H9 (cell line): ENCODE measurements around the gene KRTAP5-6. TPM values are rescaled to one million over a fixed set of nuclear protein-coding genes. Genes with fewer than 3 reads are reported as not detected.

Source experiments
- DNase-seq: peaks from one replicate; pipeline ENCODE4 v3.0.0-alpha.2; 2017
- H2AFZ ChIP-seq: one replicate; pipeline ENCODE4 v1.6.1; 2013; ENCODE audit warnings: mild to moderate bottlenecking, low read length, control low read depth, moderate library complexity
- H2AK5ac ChIP-seq: 2 replicates; pipeline ENCODE4 v1.6.1; 2013; ENCODE audit warnings: low read length, control low read depth, mixed read lengths; ENCODE audit not compliant: insufficient read length
- H2BK120ac ChIP-seq: one replicate; pipeline ENCODE4 v1.6.1; 2013; ENCODE audit warnings: low read depth, mild to moderate bottlenecking, low read length, control low read depth, inconsistent platforms; ENCODE audit not compliant: poor library complexity, severe bottlenecking
- H2BK12ac ChIP-seq: 2 replicates; pipeline ENCODE4 v1.6.1; 2013; ENCODE audit warnings: low read length, control low read depth, mixed read lengths, low read depth; ENCODE audit not compliant: insufficient read length
- H2BK15ac ChIP-seq: 2 replicates; pipeline ENCODE4 v1.6.1; 2013; ENCODE audit warnings: low read depth, low read length, control low read depth
- H2BK20ac ChIP-seq: one replicate; pipeline ENCODE4 v1.6.1; 2013; ENCODE audit warnings: low read depth, mild to moderate bottlenecking, low read length, control low read depth, inconsistent platforms; ENCODE audit not compliant: poor library complexity, severe bottlenecking
- H2BK5ac ChIP-seq: 2 replicates; pipeline ENCODE4 v1.6.1; 2013; ENCODE audit warnings: low read length, control low read depth, mixed read lengths; ENCODE audit not compliant: insufficient read length
- H3K14ac ChIP-seq: 2 replicates; pipeline ENCODE4 v1.6.1; 2013; ENCODE audit warnings: low read length, control low read depth; ENCODE audit not compliant: insufficient read depth
- H3K18ac ChIP-seq: 2 replicates; pipeline ENCODE4 v1.6.1; 2013; ENCODE audit warnings: low read depth, mild to moderate bottlenecking, mixed read lengths, low read length, control low read depth; ENCODE audit not compliant: insufficient read length
- H3K23ac ChIP-seq: 2 replicates; pipeline ENCODE4 v1.6.1; 2013; ENCODE audit warnings: low read length, control low read depth, mixed read lengths, low read depth; ENCODE audit not compliant: insufficient read length
- H3K23me2 ChIP-seq: 2 replicates; pipeline ENCODE4 v1.6.1; 2013; ENCODE audit warnings: low read depth, mild to moderate bottlenecking, mixed read lengths, low read length, control low read depth; ENCODE audit not compliant: insufficient read length, poor library complexity, severe bottlenecking
- H3K27ac ChIP-seq: 2 replicates; pipeline ENCODE4 v1.5.1; 2013; ENCODE audit warnings: low read length, control low read depth, mixed read lengths, low read depth; ENCODE audit not compliant: insufficient read length
- H3K27me3 ChIP-seq: 2 replicates; pipeline ENCODE4 v1.6.1; 2013; ENCODE audit warnings: low read length, control low read depth, inconsistent platforms; ENCODE audit not compliant: insufficient read depth
- H3K4ac ChIP-seq: 2 replicates; pipeline ENCODE4 v1.6.1; 2013; ENCODE audit warnings: low read depth, mild to moderate bottlenecking, control low read depth, inconsistent platforms, low read length, moderate library complexity
- H3K4me1 ChIP-seq: 2 replicates; pipeline ENCODE4 v1.6.1; 2013; ENCODE audit warnings: low read length, control low read depth, inconsistent platforms; ENCODE audit not compliant: insufficient read depth
- H3K4me2 ChIP-seq: 2 replicates; pipeline ENCODE4 v1.6.1; 2013; ENCODE audit warnings: low read length, control low read depth, mixed read lengths; ENCODE audit not compliant: insufficient read length, insufficient read depth
- H3K56ac ChIP-seq: 2 replicates; pipeline ENCODE4 v1.6.1; 2013; ENCODE audit warnings: low read depth, mild to moderate bottlenecking, mixed read lengths, low read length, control low read depth; ENCODE audit not compliant: insufficient read length
- H3K79me1 ChIP-seq: 2 replicates; pipeline ENCODE4 v1.6.1; 2013; ENCODE audit warnings: low read depth, mild to moderate bottlenecking, moderate library complexity, low read length, control low read depth, inconsistent platforms; ENCODE audit not compliant: insufficient read depth, poor library complexity, severe bottlenecking
- H3K79me2 ChIP-seq: 2 replicates; pipeline ENCODE4 v1.6.1; 2013; ENCODE audit warnings: low read length, control low read depth, inconsistent platforms; ENCODE audit not compliant: insufficient read depth
- H3K9ac ChIP-seq: 2 replicates; pipeline ENCODE4 v1.6.1; 2013; ENCODE audit warnings: low read length, control low read depth, mixed read lengths; ENCODE audit not compliant: insufficient read length; ENCODE audit errors: extremely low read depth
- H3K9me3 ChIP-seq: one replicate; pipeline ENCODE4 v1.6.1; 2013; ENCODE audit warnings: low read depth, low read length, inconsistent platforms; ENCODE audit not compliant: control insufficient read depth
- H3T11ph ChIP-seq: one replicate; pipeline ENCODE4 v1.6.1; 2013; ENCODE audit warnings: mild to moderate bottlenecking, low read length, control low read depth, inconsistent platforms
- H4K20me1 ChIP-seq: one replicate; pipeline ENCODE4 v1.6.1; 2013; ENCODE audit not compliant: control insufficient read depth, insufficient read length, insufficient read depth
- H4K5ac ChIP-seq: 2 replicates; pipeline ENCODE4 v1.6.1; 2013; ENCODE audit warnings: low read depth, mild to moderate bottlenecking, mixed read lengths, low read length, control low read depth; ENCODE audit not compliant: insufficient read length
- H4K8ac ChIP-seq: replicated peaks from 2 replicates; pipeline ENCODE4 v1.6.1; 2013; ENCODE audit warnings: low read length, control low read depth, mixed read lengths, low read depth; ENCODE audit not compliant: insufficient read length
- H4K91ac ChIP-seq: 2 replicates; pipeline ENCODE4 v1.6.1; 2013; ENCODE audit warnings: low read depth, mild to moderate bottlenecking, moderate library complexity, mixed read lengths, low read length, control low read depth; ENCODE audit not compliant: insufficient read length
- H3K27ac Mint-ChIP-seq, 3 experiments: 2 replicates in 2 of 3; 3 replicates in 1 of 3; pipeline ENCODE4 v1.8.0; 2020 to 2021; ENCODE audit warnings: mixed read lengths in 3 of 3, mild to moderate bottlenecking in 1 of 3, moderate library complexity in 1 of 3
- H3K27me3 Mint-ChIP-seq: 2 replicates; pipeline ENCODE4 v1.8.0; 2021; ENCODE audit warnings: low read depth, mild to moderate bottlenecking, moderate library complexity, mixed read lengths
- H3K36me3 Mint-ChIP-seq, 3 experiments: 2 replicates in 2 of 3; 3 replicates in 1 of 3; pipeline ENCODE4 v1.8.0; 2020 to 2021; ENCODE audit warnings: low read depth in 3 of 3, mixed read lengths in 3 of 3; ENCODE audit not compliant: insufficient read depth in 1 of 3
- H3K4me1 Mint-ChIP-seq, 2 experiments: 2 replicates each; pipeline ENCODE4 v1.8.0; 2020; ENCODE audit warnings: mixed read lengths in 2 of 2
- H3K4me3 Mint-ChIP-seq, 2 experiments: 2 replicates in 1 of 2; 3 replicates in 1 of 2; pipeline ENCODE4 v1.8.0; 2020 to 2021; ENCODE audit warnings: mild to moderate bottlenecking in 2 of 2, mixed read lengths in 2 of 2, moderate library complexity in 1 of 2
- H3K9me3 Mint-ChIP-seq, 2 experiments: 2 replicates in 1 of 2; 3 replicates in 1 of 2; pipeline ENCODE4 v1.8.0; 2020; ENCODE audit warnings: mild to moderate bottlenecking in 2 of 2, mixed read lengths in 2 of 2, moderate library complexity in 1 of 2
- WGBS: extraction: QIAGEN DNeasy Blood & Tissue Kit; methylation state at CpG from one replicate; pipeline ENCODE4 v1.1.7; 2013; ENCODE audit warnings: missing lambda C conversion rate, low lambda C conversion rate, mixed read lengths; ENCODE audit not compliant: insufficient read length; ENCODE audit errors: extremely low coverage; 5-methylcytosine and 5-hydroxymethylcytosine counted together
- long read RNA-seq: library from polyadenylated mRNA; unstranded; transcript quantifications from one replicate; pipeline ENCODE4 v2.0.0, GENCODE V29; 2020
- total RNA-seq: library from RNA; stranded (reverse); gene quantifications from 2 replicates; pipeline ENCODE4 v1.2.1, GENCODE V29; 2021
- TF ChIP-seq, protein P1 (sequence below): fragments of 200-600 bp; sonication (generic); conservative IDR thresholded peaks from 3 replicates; pipeline ENCODE4 v1.8.0; 2021; ENCODE audit warnings: antibody characterized with exemption, mild to moderate bottlenecking

KRTAP5-6 gene, protein sequence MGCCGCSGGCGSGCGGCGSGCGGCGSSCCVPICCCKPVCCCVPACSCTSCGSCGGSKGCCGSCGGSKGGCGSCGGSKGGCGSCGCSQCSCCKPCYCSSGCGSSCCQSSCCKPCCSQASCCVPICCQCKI
- total RNA-seq, result not detected in 2 replicates
- long read RNA-seq, result 0 reads

DNA sequence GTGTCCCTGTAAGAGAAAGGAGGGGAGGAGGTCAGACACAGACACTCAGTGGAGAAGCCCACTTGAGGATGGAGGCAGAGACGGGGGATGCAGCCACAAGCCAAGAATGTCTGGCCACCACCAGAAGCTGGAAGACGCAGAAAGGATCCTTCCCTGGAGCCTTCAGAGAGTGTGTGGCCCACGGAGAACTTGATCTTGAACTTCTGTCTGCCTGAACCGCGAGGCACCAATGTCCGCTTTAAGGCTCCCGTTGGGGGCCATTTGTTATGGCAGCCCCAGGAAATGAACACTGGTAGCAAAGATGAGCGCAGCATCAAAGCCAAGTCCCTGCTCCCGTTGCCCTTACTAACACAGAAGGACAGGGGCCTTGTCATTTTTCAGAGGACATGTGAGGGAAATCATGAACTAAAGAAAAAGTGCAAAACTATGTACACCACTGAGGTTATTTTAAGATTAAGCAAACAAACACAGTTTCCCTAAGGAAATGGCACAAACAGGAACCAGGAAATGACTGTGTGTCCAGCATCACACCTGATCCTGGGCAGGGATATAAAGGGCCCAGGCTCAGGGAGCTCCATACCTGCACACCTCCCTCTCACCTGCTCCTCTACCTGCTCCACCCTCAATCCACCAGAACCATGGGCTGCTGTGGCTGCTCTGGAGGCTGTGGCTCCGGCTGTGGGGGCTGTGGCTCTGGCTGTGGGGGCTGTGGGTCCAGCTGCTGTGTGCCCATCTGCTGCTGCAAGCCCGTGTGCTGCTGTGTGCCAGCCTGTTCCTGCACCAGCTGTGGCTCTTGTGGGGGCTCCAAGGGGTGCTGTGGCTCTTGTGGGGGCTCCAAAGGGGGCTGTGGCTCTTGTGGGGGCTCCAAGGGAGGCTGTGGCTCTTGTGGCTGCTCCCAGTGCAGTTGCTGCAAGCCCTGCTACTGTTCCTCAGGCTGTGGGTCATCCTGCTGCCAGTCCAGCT is at the start of gene KRTAP5-6:
Gene KRTAP5-6, plus strand, starts transcription at position 588 of the 963 bp plus-strand sequence. Its CDS starts 51 bp downstream, at position 639.
- H2BK12ac ChIP-seq, result no peak within 1 kb of the TSS
- H3K4ac ChIP-seq, result no peak within 1 kb of the TSS
- no peaks in the 10 kb centered on the region for H3K79me2 ChIP-seq
- H3K27me3 ChIP-seq, result no peaks in the 10 kb centered on the region; the same call in 1 of the 2 replicates
- H4K8ac ChIP-seq, result no peak within 1 kb of the TSS
- H3K23me2 ChIP-seq, result no peaks in the 10 kb centered on the region
- no peak within 1 kb of the TSS for H2BK20ac ChIP-seq
- no peak for DNase-seq
- H3K56ac ChIP-seq, result no peak within 1 kb of the TSS
- H3T11ph ChIP-seq, result no peak within 1 kb of the TSS
- WGBS, result no CpG with 5 or more reads among the region's 11 CpGs
- no peak within 1 kb of the TSS for H3K4me2 ChIP-seq
- no peaks in the 10 kb centered on the region for H3K4me1 ChIP-seq
- no peak within 1 kb of the TSS for H3K18ac ChIP-seq
- no peaks in the 10 kb centered on the region for H4K20me1 ChIP-seq
- peaks cover 61% of the 10 kb centered on the region for H3K27me3 Mint-ChIP-seq
- no peak within 1 kb of the TSS for H2AFZ ChIP-seq
- no peaks in the 10 kb centered on the region for H3K79me1 ChIP-seq
- peaks cover 18 to 21% of the 10 kb centered on the region in 2 experiments for H3K4me1 Mint-ChIP-seq
- H3K4me3 Mint-ChIP-seq, result no peak within 1 kb of the TSS
- no peak within 1 kb of the TSS for H3K27ac ChIP-seq
- no peaks in the 10 kb centered on the region for H3K9me3 ChIP-seq
- no peak within 1 kb of the TSS for H2AK5ac ChIP-seq
- no peak within 1 kb of the TSS for H4K5ac ChIP-seq
- H2BK5ac ChIP-seq, result no peak within 1 kb of the TSS
- TF ChIP-seq, protein P1, sequence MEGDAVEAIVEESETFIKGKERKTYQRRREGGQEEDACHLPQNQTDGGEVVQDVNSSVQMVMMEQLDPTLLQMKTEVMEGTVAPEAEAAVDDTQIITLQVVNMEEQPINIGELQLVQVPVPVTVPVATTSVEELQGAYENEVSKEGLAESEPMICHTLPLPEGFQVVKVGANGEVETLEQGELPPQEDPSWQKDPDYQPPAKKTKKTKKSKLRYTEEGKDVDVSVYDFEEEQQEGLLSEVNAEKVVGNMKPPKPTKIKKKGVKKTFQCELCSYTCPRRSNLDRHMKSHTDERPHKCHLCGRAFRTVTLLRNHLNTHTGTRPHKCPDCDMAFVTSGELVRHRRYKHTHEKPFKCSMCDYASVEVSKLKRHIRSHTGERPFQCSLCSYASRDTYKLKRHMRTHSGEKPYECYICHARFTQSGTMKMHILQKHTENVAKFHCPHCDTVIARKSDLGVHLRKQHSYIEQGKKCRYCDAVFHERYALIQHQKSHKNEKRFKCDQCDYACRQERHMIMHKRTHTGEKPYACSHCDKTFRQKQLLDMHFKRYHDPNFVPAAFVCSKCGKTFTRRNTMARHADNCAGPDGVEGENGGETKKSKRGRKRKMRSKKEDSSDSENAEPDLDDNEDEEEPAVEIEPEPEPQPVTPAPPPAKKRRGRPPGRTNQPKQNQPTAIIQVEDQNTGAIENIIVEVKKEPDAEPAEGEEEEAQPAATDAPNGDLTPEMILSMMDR, result no peak
- H3K36me3 Mint-ChIP-seq, result no peaks in the 10 kb centered on the region
- no peak within 1 kb of the TSS for H2BK15ac ChIP-seq
- H3K9ac ChIP-seq, result no peak within 1 kb of the TSS
- no peak within 1 kb of the TSS; the same call in 1 of the 2 replicates for H3K14ac ChIP-seq
- no peak within 1 kb of the TSS; a peak in 1 of 7 replicates for H3K27ac Mint-ChIP-seq
- H3K9me3 Mint-ChIP-seq, result peaks cover 0 to 7% of the 10 kb centered on the region in 2 experiments; a peak in 3 of 5 replicates
- no peak within 1 kb of the TSS for H2BK120ac ChIP-seq
- no peak within 1 kb of the TSS for H3K23ac ChIP-seq
- H4K91ac ChIP-seq, result no peak within 1 kb of the TSS
